H1 (cell line): ENCODE results near the gene NRTN. TPM values are rescaled to one million over a fixed set of nuclear protein-coding genes. Genes with fewer than 3 reads are reported as not detected.

Source experiments
- CTCF ChIA-PET: fragments of 300-600 bp; sonication (Branson Sonifier 250); formaldehyde crosslinking; loops from one replicate; lab custom pipeline; 2021; ENCODE audit not compliant: partially characterized antibody; lab: Charles Lee
- POLR2A ChIA-PET: fragments of 300-600 bp; sonication (Branson Sonifier 250); formaldehyde crosslinking; loops from one replicate; lab custom pipeline; 2021; ENCODE audit warnings: inconsistent platforms; ENCODE audit not compliant: partially characterized antibody; lab: Charles Lee
- DNase-seq, 2 experiments: peaks; one replicate each; pipeline versions ENCODE4 v3.0.0 to v3.0.0-alpha.2; 2010 to 2022; ENCODE audit warnings: low spot score in 2 of 2, low read depth in 1 of 2, mixed read lengths in 1 of 2
- FAIRE-seq: peaks from 2 replicates; lab custom pipeline; 2011; peaks lifted over from hg19 to GRCh38; lab: Jason Lieb, UNC
- H2AFZ ChIP-seq: 2 replicates; pipeline ENCODE4 v1.8.1; 2012; ENCODE audit warnings: low read length, inconsistent platforms
- H2AK5ac ChIP-seq: 2 replicates; pipeline ENCODE4 v1.6.1; 2013; ENCODE audit warnings: low read depth, low read length
- H2BK120ac ChIP-seq: replicated peaks from 2 replicates; pipeline ENCODE3; 2013; ENCODE audit warnings: low read depth, low read length, inconsistent platforms
- H2BK12ac ChIP-seq: 2 replicates; pipeline ENCODE4 v1.6.1; 2013; ENCODE audit warnings: low read depth, low read length
- H2BK15ac ChIP-seq: 2 replicates; pipeline ENCODE4 v1.6.1; 2013; ENCODE audit warnings: low read length
- H2BK20ac ChIP-seq: 2 replicates; pipeline ENCODE4 v1.6.1; 2013; ENCODE audit warnings: low read length
- H2BK5ac ChIP-seq: 2 replicates; pipeline ENCODE4 v1.6.1; 2013; ENCODE audit warnings: low read depth, low read length
- H3K14ac ChIP-seq: 2 replicates; pipeline ENCODE4 v1.6.1; 2013; ENCODE audit warnings: inconsistent platforms; ENCODE audit not compliant: insufficient read length
- H3K18ac ChIP-seq: 2 replicates; pipeline ENCODE4 v1.6.1; 2013; ENCODE audit warnings: low read length; ENCODE audit errors: extremely low read depth
- H3K23ac ChIP-seq: 2 replicates; pipeline ENCODE4 v1.6.1; 2013; ENCODE audit warnings: inconsistent platforms; ENCODE audit not compliant: insufficient read length
- H3K23me2 ChIP-seq: 2 replicates; pipeline ENCODE4 v1.6.1; 2013; ENCODE audit warnings: low read depth, low read length
- H3K27ac ChIP-seq: 2 replicates; pipeline ENCODE4 v1.6.1; 2011; ENCODE audit warnings: low read depth, low read length, inconsistent platforms
- H3K27me3 ChIP-seq, 4 experiments: replicated peaks in 1 of 4; 1 replicate in 1 of 4; 2 replicates in 3 of 4; pipeline versions ENCODE4 v1.6.1 to v1.8.1; 2011 to 2013; ENCODE audit warnings: low read length in 3 of 4, mild to moderate bottlenecking in 3 of 4, inconsistent platforms in 2 of 4, mixed read lengths in 2 of 4, moderate library complexity in 1 of 4; ENCODE audit not compliant: control insufficient read depth in 3 of 4, insufficient read depth in 3 of 4; ENCODE audit errors: extremely low read depth in 1 of 4
- H3K36me3 ChIP-seq, 4 experiments: 2 replicates each; pipeline versions ENCODE4 v1.6.1 to v1.8.1; 2011 to 2013; ENCODE audit warnings: mild to moderate bottlenecking in 4 of 4, low read length in 3 of 4, moderate library complexity in 2 of 4, control low read depth in 1 of 4, inconsistent platforms in 1 of 4; ENCODE audit not compliant: insufficient read depth in 4 of 4, control insufficient read depth in 2 of 4
- H3K4ac ChIP-seq: replicated peaks from 2 replicates; pipeline ENCODE3; 2013; ENCODE audit warnings: low read length, low read depth, mixed read lengths, inconsistent platforms; ENCODE audit not compliant: insufficient read length
- H3K4me1 ChIP-seq, 4 experiments: replicated peaks in 1 of 4; 1 replicate in 1 of 4; 2 replicates in 3 of 4; pipeline versions ENCODE4 v1.6.1 to v1.8.1; 2011 to 2013; ENCODE audit warnings: low read length in 3 of 4, inconsistent platforms in 2 of 4, mixed read lengths in 1 of 4; ENCODE audit not compliant: insufficient read depth in 4 of 4, control insufficient read depth in 3 of 4
- H3K4me2 ChIP-seq, 2 experiments: 2 replicates each; pipeline versions ENCODE4 v1.6.1 to v1.8.1; 2011 to 2013; ENCODE audit warnings: low read depth in 2 of 2, low read length in 2 of 2, control low read depth in 1 of 2, inconsistent platforms in 1 of 2, mild to moderate bottlenecking in 1 of 2; ENCODE audit not compliant: insufficient read depth in 1 of 2
- H3K4me3 ChIP-seq, 4 experiments: fragments of 200-600, 300-600 bp in 1 of 4; sonication (generic), shearing (Covaris generic), sonication (Bioruptor Twin) in 1 of 4; 2 replicates each; pipeline versions ENCODE4 v1.5.1 to v1.8.1; 2011 to 2016; ENCODE audit warnings: low read length in 4 of 4, low read depth in 3 of 4, control low read depth in 2 of 4, inconsistent platforms in 2 of 4, mild to moderate bottlenecking in 2 of 4, mixed read lengths in 1 of 4, moderate library complexity in 1 of 4; ENCODE audit not compliant: insufficient read depth in 2 of 4; ENCODE audit errors: extremely low read depth in 1 of 4
- H3K56ac ChIP-seq: replicated peaks from 2 replicates; pipeline ENCODE3; 2013; ENCODE audit warnings: low read depth, mild to moderate bottlenecking, mixed read lengths, low read length, inconsistent platforms; ENCODE audit not compliant: insufficient read length
- H3K79me1 ChIP-seq: 2 replicates; pipeline ENCODE4 v1.6.1; 2013; ENCODE audit warnings: low read depth, low read length, control low read depth
- H3K79me2 ChIP-seq, 2 experiments: 2 replicates each; pipeline versions ENCODE4 v1.6.1 to v1.8.1; 2012 to 2013; ENCODE audit warnings: low read length in 2 of 2, mild to moderate bottlenecking in 2 of 2, inconsistent platforms in 1 of 2; ENCODE audit not compliant: insufficient read depth in 2 of 2, control insufficient read depth in 1 of 2
- H3K9ac ChIP-seq, 4 experiments: replicated peaks in 1 of 4; 1 replicate in 1 of 4; 2 replicates in 3 of 4; pipeline versions ENCODE4 v1.6.1 to v1.8.1; 2011 to 2013; ENCODE audit warnings: low read depth in 3 of 4, low read length in 3 of 4, control low read depth in 2 of 4, mild to moderate bottlenecking in 2 of 4, moderate library complexity in 2 of 4, inconsistent platforms in 1 of 4; ENCODE audit errors: extremely low read depth in 1 of 4
- H3K9me3 ChIP-seq, 2 experiments: 2 replicates each; pipeline versions ENCODE4 v1.6.1 to v1.8.1; 2012 to 2013; ENCODE audit warnings: mild to moderate bottlenecking in 2 of 2, moderate library complexity in 2 of 2, control low read depth in 1 of 2, inconsistent platforms in 1 of 2, low read depth in 1 of 2, low read length in 1 of 2, mixed read lengths in 1 of 2; ENCODE audit not compliant: insufficient read depth in 2 of 2
- H4K20me1 ChIP-seq, 2 experiments: replicated peaks in 1 of 2; 2 replicates each; pipeline versions ENCODE3 to v1.8.1; 2011 to 2013; ENCODE audit warnings: inconsistent platforms in 2 of 2, low read length in 2 of 2, mild to moderate bottlenecking in 1 of 2; ENCODE audit not compliant: insufficient read depth in 2 of 2, control insufficient read depth in 1 of 2
- H4K5ac ChIP-seq: 2 replicates; pipeline ENCODE4 v1.6.1; 2013; ENCODE audit warnings: low read length, low read depth, mixed read lengths, inconsistent platforms; ENCODE audit not compliant: insufficient read length
- H4K8ac ChIP-seq: 2 replicates; pipeline ENCODE4 v1.8.0; 2013; ENCODE audit warnings: mild to moderate bottlenecking, moderate library complexity, low read length, inconsistent platforms; ENCODE audit not compliant: insufficient read depth; ENCODE audit errors: extremely low read depth
- H4K91ac ChIP-seq: replicated peaks from 2 replicates; pipeline ENCODE3; 2013; ENCODE audit warnings: low read length, mixed read lengths, inconsistent platforms; ENCODE audit not compliant: insufficient read length
- BCL11A ChIP-seq, 2 experiments: IDR thresholded peaks; one replicate each; pipeline ENCODE4 v1.6.1; 2011; ENCODE audit warnings: low read depth in 2 of 2, low read length in 2 of 2, mild to moderate bottlenecking in 2 of 2
- CHD1 ChIP-seq: IDR thresholded peaks from 2 replicates; pipeline ENCODE4 v1.6.1; 2012; ENCODE audit warnings: low read depth, low read length, improper control_type of control experiment
- E2F6 ChIP-seq: IDR thresholded peaks from 2 replicates; pipeline ENCODE4 v1.6.1; 2012; ENCODE audit warnings: inconsistent platforms
- JUN ChIP-seq: IDR thresholded peaks from 2 replicates; pipeline ENCODE4 v1.6.1; 2011; ENCODE audit warnings: low read depth, mild to moderate bottlenecking, improper control_type of control experiment, low read length
- POLR2AphosphoS5 ChIP-seq: IDR thresholded peaks from 2 replicates; pipeline ENCODE4 v1.6.1; 2011; ENCODE audit warnings: low read depth, low read length
- POU5F1 ChIP-seq: IDR thresholded peaks from 2 replicates; pipeline ENCODE4 v1.6.1; 2011; ENCODE audit warnings: low read depth, mild to moderate bottlenecking, low read length, moderate library complexity
- SIN3A ChIP-seq, 2 experiments: IDR thresholded peaks in 1 of 2; conservative IDR thresholded peaks in 1 of 2; 2 replicates each; pipeline ENCODE4 v1.6.1; 2011 to 2012; ENCODE audit warnings: low read length in 2 of 2, improper control_type of control experiment in 1 of 2, low read depth in 1 of 2, mild to moderate bottlenecking in 1 of 2
- SIX5 ChIP-seq: IDR thresholded peaks from 2 replicates; pipeline ENCODE4 v1.6.1; 2011; ENCODE audit warnings: mild to moderate bottlenecking, low read depth, low read length
- TBP ChIP-seq: IDR thresholded peaks from 2 replicates; pipeline ENCODE4 v1.6.1; 2011; ENCODE audit warnings: low read depth, low read length, improper control_type of control experiment
- YY1 ChIP-seq: IDR thresholded peaks from 2 replicates; pipeline ENCODE4 v1.6.1; 2011; ENCODE audit warnings: low read depth, mild to moderate bottlenecking, low read length
- WGBS, 2 experiments: shearing (Covaris generic) in 1 of 2; methylation state at CpG; one replicate each; pipeline versions ENCODE4 v1.1.6 to v1.1.7; 2013 to 2015; ENCODE audit warnings: low lambda C conversion rate in 2 of 2, mixed read lengths in 2 of 2, inconsistent platforms in 1 of 2, low coverage in 1 of 2, missing lambda C conversion rate in 1 of 2; ENCODE audit not compliant: insufficient replicate concordance in 2 of 2, insufficient coverage in 1 of 2, insufficient read length in 1 of 2; ENCODE audit errors: extremely low coverage in 1 of 2, missing lambda C conversion rate in 1 of 2; 5-methylcytosine and 5-hydroxymethylcytosine counted together
- polyA plus RNA-seq, 7 experiments: library from polyadenylated mRNA; depleted of rRNA in 3 of 7; stranded (reverse) in 5 of 7; unstranded in 2 of 7; fragments of >200 nt in 5 of 7; fragments of 200-250 nt in 2 of 7; gene quantifications; 1 replicate in 5 of 7; 2 replicates in 1 of 7; 4 replicates in 1 of 7; pipeline versions ENCODE4 v1.2.1 to v1.2.3, GENCODE V29; 2011 to 2013; ENCODE audit warnings: missing spikeins in 2 of 7, mixed read lengths in 2 of 7
- total RNA-seq: library from RNA; stranded (reverse); fragmentation: NEBNext Ultra II Directional; extraction: Animal tissue kit (Norgen Biotek cat#: 25700); gene quantifications from 2 replicates; pipeline ENCODE4 v1.2.1, GENCODE V29; 2021

Gene NRTN
- total and polyA plus RNA-seq, 2 of the 8 experiments (the other 6 are each of a cell fraction or from before 2014, with no cell fraction given) = 3.9 to 5.3 TPM

GRCh38 chr19:5827891-5828660 is 23.2 kb downstream of the NRTN start:
- Histone ChIP-seq H2BK120ac (no peak overlapping the region), H3K18ac (peak overlapping the region; percentile 82), H2BK20ac (no peak overlapping the region), H3K79me1 (no peaks in the 10 kb centered on the region), H3K56ac (peak overlapping the region; percentile 98), H3K4ac (peak overlapping the region; percentile 88), H3K27me3 (no peaks in the 10 kb centered on the region; a peak in 1 of 7 replicates), H3K36me3 (no peaks in the 10 kb centered on the region), H4K8ac (peak overlapping the region; percentile 97), H3K27ac (peak overlapping the region; percentile 88), H3K79me2 (no peaks in the 10 kb centered on the region), H3K23ac (no peak overlapping the region), H3K9ac (peak overlapping the region; percentile 45 to 94 (median 92)), H2BK15ac (peak overlapping the region; percentile 46; the same call in 1 of the 2 replicates), H3K9me3 (no peaks in the 10 kb centered on the region), H3K4me3 (peak overlapping the region; percentile 72 to 89 (median 76)), H4K5ac (peak overlapping the region; percentile 90), H3K4me2 (peak overlapping the region; percentile 92 to 99), H2AK5ac (no peak overlapping the region), H3K14ac (no peak overlapping the region), H2AFZ (peak overlapping the region; percentile 88), H2BK12ac (no peak overlapping the region), H2BK5ac (peak overlapping the region; percentile 91; the same call in 1 of the 2 replicates), H4K91ac (peak overlapping the region; percentile 98), H4K20me1 (peaks cover 0 to 2% of the 10 kb centered on the region in 2 experiments), H3K4me1 (peaks cover 0 to 8% (median 6%) of the 10 kb centered on the region in 4 experiments; a peak in 6 of 7 replicates), H3K23me2 (peaks cover 12% of the 10 kb centered on the region; the same call in 1 of the 2 replicates)
- DNase-seq (peak; percentile 84 to 97), FAIRE-seq (no peak)
- ChIA-PET CTCF (interaction anchor here (0.6 to 7.8 kb wide), 15 partner anchors 11 to 115 kb away, joined by 3 to 58 read pairs (median 4); partner anchors contain the start of genes FUT6, NDUFA11, NRTN and VMAC), POLR2A (interaction anchor here (0.6 to 5.9 kb wide), 49 partner anchors 9 to 1484 kb away, joined by 3 to 43 read pairs (median 5); partner anchors contain the start of genes DUS3L, FUT3, NDUFA11 and NRTN)
- WGBS, 2 experiments = 2% methylated on average over 85 of the region's 91 CpGs; no CpG with 5 or more reads in 1 of the 2 experiments
- TF ChIP-seq CHD1 (no peak), E2F6 (peak; percentile 91), JUN (peak; percentile 21; the same call in 1 of the 2 replicates), YY1 (peak; percentile 73; the same call in 1 of the 2 replicates), SIX5 (no peak), POLR2AphosphoS5 (peak; percentile 93), POU5F1 (no peak), TBP (peak; percentile 92), BCL11A (IDR thresholded peaks at IDR 0.05; ENCODE audit: low read depth in 2 of 2, low read length in 2 of 2) (no peak), SIN3A (conservative IDR thresholded peaks at IDR 0.05 in 1 of 2, IDR thresholded peaks at IDR 0.05 in 1 of 2; ENCODE audit: low read depth in 1 of 2, low read length in 2 of 2) (0 out of 4 replicates have a peak, but pooled peaks have one; percentile 15 to 33)
